ENCODE measurements around the gene DAP.
"Not testable (repeated sequence)": the region's sequence is repeated elsewhere in the genome, so short reads cannot be mapped to it uniquely, and the experiment has no call there.

DAP gene

GRCh38 chr5:10658265-10658664 is 102.8 kb downstream of the DAP start:
- in situ Hi-C loops (cut with MboI; ENCODE audit: low sequenced_read_pairs) = no loop called here

- in situ Hi-C loops (cut with MboI; ENCODE audit: low sequenced_read_pairs) = no loop called here
Observed at GRCh38 chr5:10655972-10656830, 104.8 kb downstream of the DAP start.

GRCh38 chr5:10655161-10655971 is 105.7 kb downstream of the DAP start:
- in situ Hi-C loops (cut with MboI; ENCODE audit: low sequenced_read_pairs) = no loop called here

GRCh38 chr5:10654566-10654965 is 106.5 kb downstream of the DAP start:
- in situ Hi-C loops (cut with MboI; ENCODE audit: low sequenced_read_pairs) = no loop called here

GRCh38 chr5:10653751-10654400 is 107.2 kb downstream of the DAP start:
- in situ Hi-C loops (cut with MboI; ENCODE audit: low sequenced_read_pairs) = no loop called here

- in situ Hi-C loops (cut with MboI; ENCODE audit: low sequenced_read_pairs) = no loop called here
Observed at GRCh38 chr5:10653043-10653442, 108.0 kb downstream of the DAP start.

- in situ Hi-C loops (cut with MboI; ENCODE audit: low sequenced_read_pairs) = no loop called here
Observed at GRCh38 chr5:10652606-10653005, 108.4 kb downstream of the DAP start.

- in situ Hi-C loops (cut with MboI; ENCODE audit: low sequenced_read_pairs) = no loop called here
Observed at GRCh38 chr5:10652151-10652550, 108.9 kb downstream of the DAP start.

- in situ Hi-C loops (cut with MboI; ENCODE audit: low sequenced_read_pairs) = no loop called here
Observed at GRCh38 chr5:10649666-10650380, 111.2 kb downstream of the DAP start.

- in situ Hi-C loops (cut with MboI; ENCODE audit: low sequenced_read_pairs) = no loop called here
Observed at GRCh38 chr5:10648806-10649665, 112.0 kb downstream of the DAP start.

GRCh38 chr5:10647640-10648039 is 113.4 kb downstream of the DAP start:
- in situ Hi-C loops (cut with MboI; ENCODE audit: low sequenced_read_pairs) = no loop called here

- in situ Hi-C loops (cut with MboI; ENCODE audit: low sequenced_read_pairs) = no loop called here
Observed at GRCh38 chr5:10645671-10646070, 115.4 kb downstream of the DAP start.

- in situ Hi-C loops (cut with MboI; ENCODE audit: low sequenced_read_pairs) = no loop called here
Observed at GRCh38 chr5:10645146-10645545, 115.9 kb downstream of the DAP start.

GRCh38 chr5:10644192-10644591 is 116.8 kb downstream of the DAP start:
- in situ Hi-C loops (cut with MboI; ENCODE audit: low sequenced_read_pairs) = no loop called here

GRCh38 chr5:10642367-10642766 is 118.7 kb downstream of the DAP start:
- in situ Hi-C loops (cut with MboI; ENCODE audit: low sequenced_read_pairs) = no loop called here

- in situ Hi-C loops (cut with MboI; ENCODE audit: low sequenced_read_pairs) = no loop called here
Observed at GRCh38 chr5:10639846-10640368, 121.1 kb downstream of the DAP start.

GRCh38 chr5:10638723-10639122 is 122.3 kb downstream of the DAP start:
- in situ Hi-C loops (cut with MboI; ENCODE audit: low sequenced_read_pairs) = not testable (repeated sequence)

GRCh38 chr5:10637944-10638343 is 123.1 kb downstream of the DAP start:
- in situ Hi-C loops (cut with MboI; ENCODE audit: low sequenced_read_pairs) = no loop called here

- in situ Hi-C loops (cut with MboI; ENCODE audit: low sequenced_read_pairs) = no loop called here
Observed at GRCh38 chr5:10636363-10637142, 124.5 kb downstream of the DAP start.

Measured in HL-60/S4 treated with retinoic acid at 250 ng/mL for 4 days and 3 days (cell line).